Neuronal stem cell (in vitro differentiated cells): ENCODE data around the gene HID1.
A peak's percentile ranks its signal among the peaks of the same experiment; 100 is the strongest.

ENCODE experiments used
- DNase-seq: peaks from one replicate; pipeline ENCODE4 v3.0.0-alpha.2; 2013; ENCODE audit warnings: low spot score
- H2AFZ ChIP-seq: one replicate; pipeline ENCODE4 v1.6.1; 2013; ENCODE audit warnings: mild to moderate bottlenecking, low read length, inconsistent platforms
- H2AK5ac ChIP-seq: 2 replicates; pipeline ENCODE4 v1.6.1; 2013; ENCODE audit warnings: low read depth, mild to moderate bottlenecking, inconsistent platforms, low read length, moderate library complexity, mixed read lengths
- H2BK120ac ChIP-seq: 2 replicates; pipeline ENCODE4 v1.6.1; 2013; ENCODE audit warnings: low read depth, mild to moderate bottlenecking, inconsistent platforms, low read length, moderate library complexity, mixed read lengths
- H2BK12ac ChIP-seq: one replicate; pipeline ENCODE4 v1.6.1; 2013; ENCODE audit warnings: low read length, inconsistent platforms
- H2BK15ac ChIP-seq: 2 replicates; pipeline ENCODE4 v1.6.1; 2013; ENCODE audit warnings: mild to moderate bottlenecking, low read length, inconsistent platforms, mixed read lengths
- H2BK5ac ChIP-seq: one replicate; pipeline ENCODE4 v1.6.1; 2013; ENCODE audit warnings: inconsistent platforms, mild to moderate bottlenecking, low read length, moderate library complexity
- H3K14ac ChIP-seq: one replicate; pipeline ENCODE4 v1.6.1; 2013; ENCODE audit warnings: low read length, inconsistent platforms
- H3K18ac ChIP-seq: 2 replicates; pipeline ENCODE4 v1.6.1; 2013; ENCODE audit warnings: low read length, inconsistent platforms
- H3K23ac ChIP-seq: 2 replicates; pipeline ENCODE4 v1.6.1; 2013; ENCODE audit warnings: low read depth, mild to moderate bottlenecking, mixed read lengths, low read length, inconsistent platforms; ENCODE audit not compliant: poor library complexity
- H3K27ac ChIP-seq: replicated peaks from 3 replicates; pipeline ENCODE4 v1.5.1; 2013; ENCODE audit warnings: low read length, inconsistent platforms
- H3K27me3 ChIP-seq, 3 experiments: 2 replicates each; pipeline ENCODE4 v1.6.1; 2013; ENCODE audit warnings: low read length in 3 of 3, mild to moderate bottlenecking in 2 of 3, inconsistent platforms in 1 of 3, low read depth in 1 of 3, mixed read lengths in 1 of 3, moderate library complexity in 1 of 3; ENCODE audit not compliant: control insufficient read depth in 3 of 3, insufficient read depth in 3 of 3
- H3K36me3 ChIP-seq, 2 donors: replicated peaks in 1 of 2; 2 replicates each; pipeline ENCODE4 v1.6.1; 2013; ENCODE audit warnings: low read length in 2 of 2; ENCODE audit not compliant: control insufficient read depth in 2 of 2, insufficient read depth in 2 of 2
- H3K4ac ChIP-seq: 2 replicates; pipeline ENCODE4 v1.6.1; 2013; ENCODE audit warnings: inconsistent platforms, mild to moderate bottlenecking, low read length, moderate library complexity
- H3K4me1 ChIP-seq, 2 donors: 1 replicate in 1 of 2; 2 replicates in 1 of 2; pipeline ENCODE4 v1.6.1; 2013; ENCODE audit warnings: low read length in 2 of 2, low read depth in 1 of 2; ENCODE audit not compliant: control insufficient read depth in 2 of 2, insufficient read depth in 1 of 2
- H3K4me2 ChIP-seq: one replicate; pipeline ENCODE4 v1.6.1; 2013; ENCODE audit warnings: mild to moderate bottlenecking, low read length, inconsistent platforms; ENCODE audit not compliant: insufficient read depth, poor library complexity, severe bottlenecking
- H3K4me3 ChIP-seq, 2 donors: 2 replicates each; pipeline ENCODE4 v1.5.1; 2013; ENCODE audit warnings: low read length in 2 of 2, mild to moderate bottlenecking in 2 of 2, inconsistent platforms in 1 of 2, moderate library complexity in 1 of 2
- H3K79me1 ChIP-seq: one replicate; pipeline ENCODE4 v1.6.1; 2013; ENCODE audit warnings: low read depth, mild to moderate bottlenecking, inconsistent platforms, low read length, moderate library complexity
- H3K9ac ChIP-seq: one replicate; pipeline ENCODE4 v1.6.1; 2013; ENCODE audit warnings: mild to moderate bottlenecking, low read depth, low read length, inconsistent platforms; ENCODE audit not compliant: poor library complexity
- H3K9me3 ChIP-seq, 2 donors: replicated peaks in 1 of 2; 2 replicates each; pipeline versions ENCODE3 to v1.6.1; 2013; ENCODE audit warnings: low read length in 2 of 2, mild to moderate bottlenecking in 2 of 2, inconsistent platforms in 1 of 2, low read depth in 1 of 2, mixed read lengths in 1 of 2, moderate library complexity in 1 of 2; ENCODE audit not compliant: control insufficient read depth in 2 of 2, insufficient read depth in 1 of 2
- H4K8ac ChIP-seq: one replicate; pipeline ENCODE4 v1.6.1; 2013; ENCODE audit warnings: low read depth, mild to moderate bottlenecking, inconsistent platforms, low read length, moderate library complexity
- H4K91ac ChIP-seq: one replicate; pipeline ENCODE4 v1.6.1; 2013; ENCODE audit warnings: low read length, low read depth, mild to moderate bottlenecking, inconsistent platforms; ENCODE audit not compliant: poor library complexity
- WGBS, 2 donors: extraction: QIAGEN DNeasy Blood & Tissue Kit; methylation state at CpG; one replicate each; pipeline ENCODE4 v1.1.7; 2013; ENCODE audit warnings: missing lambda C conversion rate in 2 of 2, mixed read lengths in 1 of 2; ENCODE audit not compliant: insufficient read length in 2 of 2, insufficient replicate concordance in 1 of 2; ENCODE audit errors: extremely low coverage in 2 of 2; 5-methylcytosine and 5-hydroxymethylcytosine counted together

HID1 gene

DNA sequence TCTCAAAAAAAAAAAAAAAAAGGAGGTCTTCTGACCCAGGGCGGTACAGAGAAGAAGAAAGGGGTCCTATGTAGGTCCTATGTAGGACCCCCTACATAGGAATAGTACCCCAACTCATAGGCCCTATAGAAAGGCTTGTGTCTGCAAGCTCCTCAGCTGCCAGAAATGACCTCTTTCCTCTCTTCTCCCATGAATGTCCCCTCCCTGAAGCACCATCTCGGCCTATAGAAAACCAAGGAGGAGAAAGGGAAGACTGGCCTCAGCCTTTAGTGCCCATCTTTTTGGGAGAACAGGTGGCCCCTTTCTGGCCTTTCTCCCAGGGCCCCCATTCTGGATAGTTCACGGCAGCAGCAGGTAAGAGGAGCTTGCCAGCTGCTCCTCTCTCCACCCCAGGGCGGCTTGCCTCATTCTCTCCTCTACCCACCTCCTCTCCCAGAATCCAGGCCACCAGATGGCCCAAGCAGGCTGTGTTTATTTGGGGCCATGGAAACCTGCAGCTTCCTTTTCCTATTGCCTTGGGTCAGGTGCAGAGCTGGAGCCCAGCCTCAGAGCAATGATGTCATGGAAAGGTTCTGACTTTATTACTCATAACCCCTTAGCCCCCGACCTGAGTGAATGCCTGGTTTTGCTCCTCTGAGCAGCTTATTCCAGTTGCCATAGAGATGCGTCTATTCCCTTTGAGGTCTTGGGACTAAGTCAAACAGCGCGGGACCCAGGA is 38.3 kb upstream of the HID1 start:
- Histone ChIP-seq H3K36me3 (peaks cover 0 to 9% of the 10 kb centered on the region in 2 donors), H3K4me1 (peaks cover 7 to 12% of the 10 kb centered on the region in 2 donors), H3K4ac (no peak overlapping the region), H3K9me3 (no peaks in the 10 kb centered on the region), H3K9ac (no peak overlapping the region), H3K79me1 (no peaks in the 10 kb centered on the region), H2BK120ac (no peak overlapping the region), H3K18ac (no peak overlapping the region), H2BK15ac (no peak overlapping the region), H2AFZ (no peak overlapping the region), H3K14ac (no peak overlapping the region), H2BK12ac (no peak overlapping the region), H3K4me3 (no peak overlapping the region), H4K91ac (no peak overlapping the region), H3K23ac (no peak overlapping the region), H3K4me2 (no peak overlapping the region), H2BK5ac (no peak overlapping the region), H3K27me3 (no peaks in the 10 kb centered on the region), H4K8ac (no peak overlapping the region), H3K27ac (no peak overlapping the region), H2AK5ac (peak overlapping the region; percentile 19)
- DNase-seq: no peak
- no CpG with 5 or more reads among the region's 8 CpGs for WGBS, 2 donors

DNA sequence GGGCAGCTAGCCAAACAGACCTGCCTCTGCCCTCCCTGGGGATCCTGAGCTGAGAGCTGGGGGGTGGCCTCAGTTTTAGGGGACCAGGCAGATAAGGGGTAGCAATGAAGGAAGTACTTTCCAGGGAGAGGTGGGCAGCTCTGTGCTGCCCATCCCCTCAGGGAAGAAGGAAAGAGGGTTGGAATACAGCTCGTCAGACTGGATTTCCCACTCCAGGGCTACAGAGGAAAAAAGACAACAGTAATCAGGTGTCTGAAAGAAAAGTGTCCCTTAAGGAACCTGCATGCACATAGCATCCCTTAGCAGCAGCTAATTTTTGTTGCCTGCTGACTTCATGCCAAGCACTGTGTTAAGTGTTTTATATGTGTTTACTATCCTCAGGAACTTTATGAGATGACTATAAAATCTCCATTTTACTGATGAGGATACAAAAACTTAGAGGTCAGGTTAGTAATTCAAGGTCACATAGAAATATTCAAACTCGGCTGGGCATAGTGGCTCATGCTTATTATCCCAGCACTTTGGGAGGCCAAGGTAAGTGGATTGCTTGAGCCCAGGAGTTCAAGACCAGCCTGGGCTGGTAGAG is 36.7 kb upstream of the HID1 start:
- DNase-seq: no peak
- Histone ChIP-seq H2BK15ac (no peak overlapping the region), H3K4me2 (no peak overlapping the region), H3K36me3 (peaks cover 5 to 16% of the 10 kb centered on the region in 2 donors), H4K91ac (no peak overlapping the region), H2BK12ac (no peak overlapping the region), H2AK5ac (no peak overlapping the region), H3K79me1 (no peaks in the 10 kb centered on the region), H3K4me3 (no peak overlapping the region), H3K4ac (no peak overlapping the region), H2BK5ac (no peak overlapping the region), H3K4me1 (peaks cover 7 to 12% of the 10 kb centered on the region in 2 donors), H3K9ac (no peak overlapping the region), H4K8ac (no peak overlapping the region), H3K14ac (no peak overlapping the region), H2AFZ (no peak overlapping the region), H3K18ac (no peak overlapping the region), H3K27ac (no peak overlapping the region), H2BK120ac (no peak overlapping the region), H3K23ac (no peak overlapping the region), H3K27me3 (no peaks in the 10 kb centered on the region), H3K9me3 (no peaks in the 10 kb centered on the region)
- no CpG with 5 or more reads among the region's 2 CpGs for WGBS, 2 donors

DNA sequence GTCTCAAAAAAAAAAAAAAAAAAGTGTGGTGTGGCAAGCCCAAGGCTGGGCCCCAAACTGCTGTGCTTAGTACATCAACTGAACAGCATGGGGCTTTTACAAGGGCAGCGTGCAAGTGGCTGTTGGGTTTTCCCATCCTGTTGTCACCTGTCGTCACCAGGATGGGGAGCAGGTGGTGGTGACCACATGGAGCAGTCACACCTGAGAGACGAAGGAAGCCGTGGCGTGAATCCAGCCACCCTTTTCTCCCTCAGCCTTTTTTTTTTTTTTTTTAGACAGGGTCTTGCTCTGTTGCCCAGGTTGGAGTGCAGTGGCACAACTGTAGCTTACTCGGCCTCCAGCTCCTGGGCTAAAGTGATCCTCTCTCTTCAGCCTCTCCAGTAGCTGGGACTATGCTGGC is 35.8 kb upstream of the HID1 start:
- H2AK5ac ChIP-seq: no peak overlapping the region
- no peak overlapping the region for H3K18ac ChIP-seq
- H2AFZ ChIP-seq: no peak overlapping the region
- H2BK15ac ChIP-seq: no peak overlapping the region
- H3K4me2 ChIP-seq: no peak overlapping the region
- H3K79me1 ChIP-seq: no peaks in the 10 kb centered on the region
- H3K9me3 ChIP-seq: no peaks in the 10 kb centered on the region
- WGBS, 2 donors: no CpG with 5 or more reads among the region's 6 CpGs
- H3K4me3 ChIP-seq: no peak overlapping the region
- H3K36me3 ChIP-seq: peaks cover 8 to 24% of the 10 kb centered on the region in 2 donors
- no peak overlapping the region for H3K23ac ChIP-seq
- H2BK120ac ChIP-seq: no peak overlapping the region
- no peak overlapping the region for H3K14ac ChIP-seq
- H3K4ac ChIP-seq: no peak overlapping the region
- H2BK12ac ChIP-seq: no peak overlapping the region
- DNase-seq: no peak
- H3K27ac ChIP-seq: no peak overlapping the region
- H3K9ac ChIP-seq: peak overlapping the region; percentile 12
- no peak overlapping the region for H4K91ac ChIP-seq
- no peak overlapping the region for H4K8ac ChIP-seq
- no peaks in the 10 kb centered on the region for H3K27me3 ChIP-seq
- no peak overlapping the region for H2BK5ac ChIP-seq
- H3K4me1 ChIP-seq: peaks cover 4 to 7% of the 10 kb centered on the region in 2 donors

DNA sequence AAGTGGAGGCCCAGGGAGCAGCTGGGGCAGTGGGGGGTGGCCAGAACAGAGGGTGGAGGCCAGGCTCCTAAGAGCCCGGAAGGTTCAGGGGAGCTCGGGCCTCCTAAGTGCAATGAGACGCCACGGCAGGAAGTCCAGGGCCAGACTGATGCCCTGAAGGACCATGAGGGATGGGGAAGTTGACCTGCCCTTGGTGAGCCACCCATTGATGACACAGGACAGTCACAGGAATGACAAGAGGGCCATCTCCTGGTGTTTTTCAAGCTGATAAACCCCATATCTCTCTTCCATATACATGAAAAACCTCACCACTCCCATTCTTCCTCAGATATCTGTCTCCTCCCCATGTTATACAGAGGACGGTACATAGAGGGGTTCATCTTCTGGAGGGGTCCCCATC is 34.1 kb upstream of the HID1 start:
- Histone ChIP-seq H2AK5ac (no peak overlapping the region), H3K4ac (no peak overlapping the region), H3K4me2 (no peak overlapping the region), H3K4me1 (peaks cover 2 to 6% of the 10 kb centered on the region in 2 donors), H3K79me1 (no peaks in the 10 kb centered on the region), H3K9ac (no peak overlapping the region), H3K9me3 (no peaks in the 10 kb centered on the region), H2AFZ (no peak overlapping the region), H4K91ac (no peak overlapping the region), H2BK12ac (no peak overlapping the region), H3K36me3 (peaks cover 20 to 41% of the 10 kb centered on the region in 2 donors), H2BK120ac (no peak overlapping the region), H3K14ac (no peak overlapping the region), H4K8ac (no peak overlapping the region), H3K23ac (no peak overlapping the region), H2BK15ac (no peak overlapping the region), H3K18ac (no peak overlapping the region), H3K27ac (no peak overlapping the region), H2BK5ac (no peak overlapping the region), H3K4me3 (no peak overlapping the region), H3K27me3 (no peaks in the 10 kb centered on the region)
- no peak for DNase-seq
- no CpG with 5 or more reads among the region's 5 CpGs for WGBS, 2 donors
